22Rv1 (cell line): Measurements from ENCODE around the gene ACOT9.
"Not testable (repeated sequence)": the region's sequence is repeated elsewhere in the genome, so short reads cannot be mapped to it uniquely, and the experiment has no call there.

Source experiments
- CTCF ChIP-seq: fragments of 450-650 bp; IDR thresholded peaks from 2 replicates; pipeline ENCODE4 v1.5.1; 2017; ENCODE audit warnings: mild to moderate bottlenecking
- ZFX ChIP-seq: fragments of 450-650 bp; IDR thresholded peaks from 2 replicates; pipeline ENCODE4 v1.6.1; 2017; ENCODE audit warnings: antibody characterized with exemption, borderline replicate concordance

GRCh38 chrX:23743623-23743971 is 521 bp upstream of the ACOT9 start:
- not testable (repeated sequence) for TF ChIP-seq CTCF, ZFX
